K562 (cell line): ENCODE data around the gene ZNF768. TPM values are rescaled to one million over a fixed set of nuclear protein-coding genes. Genes with fewer than 3 reads are reported as not detected.

Source experiments
- ATAC-seq: fragments of 200-7000 bp; cut with Tn5 transposase; 3 replicates; pipeline ENCODE4 v1.9.1; 2020; ENCODE audit warnings: moderate library complexity
- BruUV-seq: library from RNA; stranded (reverse); fragments of 400-500 nt; replicated peaks from 2 replicates; lab custom pipeline; 2021; lab: Mats Ljungman, UMichigan
- CTCF ChIA-PET: fragments of 300-600 bp; formaldehyde crosslinking; extraction: SDS; loops from one replicate; lab custom pipeline; 2021; ENCODE audit warnings: low intra/inter-chr PET ratio; lab: Yijun Ruan, JAX
- POLR2A ChIA-PET: fragments of 300-600, 350-650 bp; sonication (Branson Sonifier 250); formaldehyde crosslinking; extraction: SDS; loops from one replicate; lab custom pipeline; 2021; ENCODE audit warnings: antibody characterized with exemption, inconsistent platforms; lab: Yijun Ruan, JAX
- DNase-seq, 4 experiments: peaks; one replicate each; pipeline versions ENCODE4 v3.0.0 to v3.0.0-alpha.2; 2011 to 2018; ENCODE audit warnings: low spot score in 3 of 4, mixed read lengths in 3 of 4; ENCODE audit errors: extremely low read depth in 1 of 4
- FAIRE-seq: peaks from 2 replicates; lab custom pipeline; 2011; peaks lifted over from hg19 to GRCh38; lab: Jason Lieb, UNC
- H2AFZ ChIP-seq: 2 replicates; pipeline ENCODE4 v1.6.0; 2011; ENCODE audit warnings: low read depth, low read length, control low read depth, inconsistent platforms
- H3K27ac ChIP-seq: fragments of 200-600 bp; 3 replicates; pipeline ENCODE4 v1.8.0; 2011; ENCODE audit warnings: low read depth, mild to moderate bottlenecking, control low read depth, inconsistent platforms, low read length, moderate library complexity, mixed read lengths; ENCODE audit errors: extremely low read depth
- H3K27me3 ChIP-seq, 2 experiments: fragments of 300-600 bp in 1 of 2; 2 replicates in 1 of 2; 3 replicates in 1 of 2; pipeline versions ENCODE4 v1.6.0 to v1.8.0; 2011; ENCODE audit warnings: inconsistent platforms in 2 of 2, low read length in 2 of 2, mild to moderate bottlenecking in 1 of 2, mixed read lengths in 1 of 2, moderate library complexity in 1 of 2; ENCODE audit not compliant: control insufficient read depth in 2 of 2, insufficient read depth in 2 of 2
- H3K36me3 ChIP-seq: fragments of 300-600 bp; 3 replicates; pipeline ENCODE4 v1.8.0; 2011; ENCODE audit warnings: mild to moderate bottlenecking, low read length, inconsistent platforms; ENCODE audit not compliant: control insufficient read depth, insufficient read depth
- H3K4me1 ChIP-seq, 2 experiments: fragments of 200-600 bp in 1 of 2; replicated peaks in 1 of 2; 2 replicates in 1 of 2; 3 replicates in 1 of 2; pipeline versions ENCODE4 v1.5.1 to v1.8.0; 2011; ENCODE audit warnings: inconsistent platforms in 2 of 2, low read length in 2 of 2, mild to moderate bottlenecking in 1 of 2, mixed read lengths in 1 of 2, moderate library complexity in 1 of 2; ENCODE audit not compliant: control insufficient read depth in 2 of 2, insufficient read depth in 2 of 2
- H3K4me2 ChIP-seq: 2 replicates; pipeline ENCODE4 v1.6.1; 2011; ENCODE audit warnings: low read length, control low read depth, inconsistent platforms, mixed read lengths; ENCODE audit not compliant: insufficient read depth
- H3K4me3 ChIP-seq: fragments of 200-600 bp; sonication (generic), shearing (Covaris generic); 2 replicates; pipeline ENCODE4 v1.5.1; 2016; ENCODE audit warnings: control low read depth, inconsistent platforms
- H3K79me2 ChIP-seq: fragments of 200-600 bp; 3 replicates; pipeline ENCODE4 v1.8.0; 2011; ENCODE audit warnings: low read length, inconsistent platforms; ENCODE audit not compliant: control insufficient read depth, insufficient read depth
- H3K9ac ChIP-seq, 2 experiments: 2 replicates each; pipeline versions ENCODE4 v1.6.0 to v1.6.1; 2011; ENCODE audit warnings: low read depth in 2 of 2, low read length in 2 of 2, control low read depth in 1 of 2, inconsistent platforms in 1 of 2, mild to moderate bottlenecking in 1 of 2, mixed read lengths in 1 of 2; ENCODE audit not compliant: insufficient read depth in 1 of 2
- H3K9me1 ChIP-seq: one replicate; pipeline ENCODE4 v1.6.0; 2011; ENCODE audit warnings: inconsistent platforms, mild to moderate bottlenecking, low read length, moderate library complexity; ENCODE audit not compliant: control insufficient read depth, insufficient read depth
- H3K9me3 ChIP-seq: replicated peaks from 2 replicates; pipeline ENCODE4 v1.5.1; 2011; ENCODE audit warnings: low read depth, low read length, inconsistent platforms; ENCODE audit not compliant: control insufficient read depth, insufficient read depth
- H4K20me1 ChIP-seq: replicated peaks from 2 replicates; pipeline ENCODE4 v1.6.1; 2011; ENCODE audit warnings: low read length, inconsistent platforms, mixed read lengths; ENCODE audit not compliant: control insufficient read depth, insufficient read depth
- ELF2 ChIP-seq: fragments of 250-450 bp; sonication (Bioruptor Pico); IDR thresholded peaks from 2 replicates; pipeline ENCODE4 v1.5.0; 2021; ENCODE audit warnings: mild to moderate bottlenecking
- PRDM10 ChIP-seq: fragments of 450-650 bp; IDR thresholded peaks from 2 replicates; pipeline ENCODE4 v1.6.1; 2018; ENCODE audit not compliant: partially characterized antibody
- WGBS: fragments of 100-300 bp; shearing (Covaris generic); methylation state at CpG from one replicate; pipeline ENCODE4 v1.1.6; 2016; ENCODE audit warnings: low coverage, mixed read lengths; ENCODE audit not compliant: insufficient coverage; ENCODE audit errors: missing lambda C conversion rate; 5-methylcytosine and 5-hydroxymethylcytosine counted together
- in situ Hi-C: fragments of 300-500 bp; cut with MboI; formaldehyde crosslinking; loops from 4 replicates; pipeline ENCODE4 v1.15.0; 2018; ENCODE audit warnings: inconsistent platforms, mixed read lengths
- intact Hi-C: fragments of 100-400 bp; cut with micrococcal nuclease; formaldehyde crosslinking; loops from 2 replicates; pipeline ENCODE4 v1.14.2; 2022
- polyA plus RNA-seq, 8 experiments: library from polyadenylated mRNA; depleted of rRNA in 4 of 8; stranded (reverse) in 5 of 8; unstranded in 3 of 8; fragments of >200 nt; fragmentation: Nextera tagmentation in 2 of 8; fragmentation: Illumina TruSeq in 1 of 8; extraction: Ambion mirVana in 2 of 8; extraction: Trizol in 1 of 8; gene quantifications; 2 replicates each; pipeline versions ENCODE4 v1.2.1 to v1.2.3, GENCODE V29; 2011 to 2014; ENCODE audit warnings: inconsistent platforms in 1 of 8, missing spikeins in 1 of 8
- total RNA-seq, 7 experiments: library from RNA; depleted of rRNA in 6 of 7; stranded (reverse); fragments of >200 nt in 6 of 7; fragmentation: Illumina TruSeq in 2 of 7; extraction: Trizol in 2 of 7; gene quantifications; 2 replicates each; pipeline versions ENCODE4 v1.2.1 to v1.2.3, GENCODE V29; 2011 to 2021; ENCODE audit warnings: low replicate concordance in 1 of 7

ZNF768 gene
- total and polyA plus RNA-seq, 9 of the 15 experiments (the other 6 are each of a cell fraction or from before 2014, with no cell fraction given) = 0.13 to 50.7 (median 26.9) TPM

GRCh38 chr16:30491229-30491628, 35.1 kb downstream of the ZNF768 start:
- Histone ChIP-seq H3K79me2 (no peaks in the 10 kb centered on the region), H3K4me1 (peaks cover 7 to 21% of the 10 kb centered on the region in 2 experiments; a peak in 4 of 5 replicates), H3K27ac (peak overlapping the region; percentile 54; the same call in 1 of the 3 replicates), H3K9me3 (no peaks in the 10 kb centered on the region), H3K9ac (peak overlapping the region; percentile 32 to 67; a peak in 2 of 4 replicates), H4K20me1 (no peaks in the 10 kb centered on the region), H3K9me1 (no peaks in the 10 kb centered on the region), H2AFZ (peak overlapping the region; percentile 96), H3K4me2 (peak overlapping the region; percentile 57; the same call in 1 of the 2 replicates), H3K4me3 (no peak overlapping the region), H3K36me3 (no peaks in the 10 kb centered on the region), H3K27me3 (no peaks in the 10 kb centered on the region)
- in situ Hi-C loops (no loop called here), intact Hi-C loops (loop anchor here (5.0 kb wide), 2 partner anchors 36 to 106 kb away; partner anchors contain the start of gene ZNF768)
- ChIA-PET CTCF (interaction anchor here (0.6 kb wide), 1 partner anchor 398 kb away, joined by 3 read pairs; no protein-coding TSS in a partner anchor), POLR2A (interaction anchor here (0.5 to 1.0 kb wide), 4 partner anchors 8 to 62 kb away, joined by 3 to 4 read pairs (median 4); no protein-coding TSS in a partner anchor)
- TF ChIP-seq PRDM10 = peak; percentile 56
- no peak for TF ChIP-seq ELF2
- FAIRE-seq (no peak), DNase-seq (no peak), ATAC-seq (no peak)
- BruUV-seq = no TSS peak
- 72% methylated on average over 4 of the region's 4 CpGs for WGBS
